Measurements from ENCODE around the gene FOXJ2.

Gene FOXJ2

DNA sequence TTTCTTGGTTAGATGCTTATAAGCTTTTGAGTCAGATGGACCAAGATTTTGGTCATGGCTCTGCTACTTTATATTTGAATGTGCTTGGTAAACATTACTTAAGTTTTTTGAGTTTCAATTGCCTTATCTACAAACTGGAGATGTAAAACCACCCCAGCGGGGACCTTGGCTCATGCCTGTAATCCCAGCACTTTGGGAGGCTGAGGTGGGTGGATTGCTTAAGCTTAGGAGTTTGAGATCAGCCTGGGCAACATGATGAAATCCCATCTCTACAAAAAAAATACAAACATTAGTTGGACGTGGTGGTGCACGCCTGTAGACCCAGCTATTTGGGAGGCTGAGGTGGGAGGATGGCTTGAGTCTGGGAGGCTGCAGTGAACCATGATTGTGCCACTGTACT, 60.8 kb downstream of the FOXJ2 start:
- no peak for TF ChIP-seq GATA1 (IDR thresholded peaks at IDR 0.05; ENCODE audit: low read depth, low read length)
- no peak for TF ChIP-seq POLR2A (IDR thresholded peaks at IDR 0.05; ENCODE audit: low read length)
- no peak for DNase-seq

DNA sequence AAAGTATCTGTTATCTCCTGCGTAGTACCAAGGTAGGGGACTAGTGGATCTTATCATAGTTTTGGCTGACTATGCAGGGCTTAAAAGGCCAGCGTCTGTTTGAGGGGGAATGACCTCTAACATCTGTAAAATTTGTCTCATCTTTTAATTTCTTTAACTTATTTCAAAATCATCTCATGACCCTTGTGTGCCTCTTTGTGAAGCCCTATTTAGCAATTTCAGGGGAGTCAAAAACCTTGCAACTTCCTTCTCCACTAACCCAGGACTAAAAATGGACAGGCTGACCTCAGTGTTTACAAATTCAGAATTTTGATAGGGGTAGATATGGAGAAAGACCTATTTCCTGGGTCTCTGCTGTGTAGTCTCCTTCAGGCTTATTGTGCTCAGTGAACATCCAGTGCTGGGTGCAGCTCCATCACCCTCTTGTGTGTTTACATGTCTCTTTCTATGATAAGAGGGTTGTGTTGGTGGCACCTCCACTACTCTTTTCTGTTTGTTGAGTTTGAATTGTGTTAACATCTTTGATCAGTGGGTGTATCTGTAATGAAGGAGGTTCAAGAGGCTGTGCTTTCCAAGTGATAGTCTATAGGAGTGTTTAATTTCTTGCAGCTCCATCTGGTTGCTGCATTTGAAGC, 63.9 kb downstream of the FOXJ2 start:
- no peak for TF ChIP-seq GATA1 (IDR thresholded peaks at IDR 0.05; ENCODE audit: low read depth, low read length)
- no peak for TF ChIP-seq POLR2A (IDR thresholded peaks at IDR 0.05; ENCODE audit: low read length)
- no peak for DNase-seq

DNA sequence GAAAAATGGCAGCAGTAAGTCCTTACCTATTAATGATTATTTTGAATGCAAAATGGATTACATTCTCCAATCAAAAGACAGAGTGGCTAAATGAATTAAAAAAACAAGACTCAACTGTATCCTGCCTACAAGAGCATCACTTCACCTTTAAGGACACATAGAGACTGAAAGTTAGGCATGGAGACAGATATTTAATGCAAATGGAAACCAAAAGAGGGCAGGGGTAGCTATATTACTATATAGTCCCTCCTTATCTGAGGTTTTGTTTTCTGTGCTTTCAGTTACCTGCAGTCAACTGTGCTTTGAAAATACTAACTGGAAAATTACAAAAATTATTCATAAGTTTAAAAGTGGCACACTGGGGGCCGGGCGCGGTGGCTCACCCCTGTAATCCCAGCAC, 66.7 kb downstream of the FOXJ2 start:
- no peak for DNase-seq

More for the DNA sequence above, 66.7 kb downstream of the FOXJ2 start:
- TF ChIP-seq POLR2A (IDR thresholded peaks at IDR 0.05; ENCODE audit: low read length) (no peak), GATA1 (IDR thresholded peaks at IDR 0.05; ENCODE audit: low read depth, low read length) (no peak)

Data from erythroblast (primary cell).